NB4 (cell line): Measurements from ENCODE around the gene CPA1.

Experiments
- MYC ChIP-seq: IDR thresholded peaks from 2 replicates; pipeline ENCODE4 v1.6.1; 2011; ENCODE audit warnings: low read depth, low read length
- POLR2A ChIP-seq: IDR thresholded peaks from 2 replicates; pipeline ENCODE4 v1.6.1; 2011; ENCODE audit warnings: mild to moderate bottlenecking; ENCODE audit not compliant: insufficient read length; ENCODE audit errors: extremely low read depth
- TF ChIP-seq, protein P1 (sequence below): IDR thresholded peaks from one replicate; pipeline ENCODE4 v1.5.1; 2012; ENCODE audit warnings: low read depth, low read length

- TF ChIP-seq, protein P1, sequence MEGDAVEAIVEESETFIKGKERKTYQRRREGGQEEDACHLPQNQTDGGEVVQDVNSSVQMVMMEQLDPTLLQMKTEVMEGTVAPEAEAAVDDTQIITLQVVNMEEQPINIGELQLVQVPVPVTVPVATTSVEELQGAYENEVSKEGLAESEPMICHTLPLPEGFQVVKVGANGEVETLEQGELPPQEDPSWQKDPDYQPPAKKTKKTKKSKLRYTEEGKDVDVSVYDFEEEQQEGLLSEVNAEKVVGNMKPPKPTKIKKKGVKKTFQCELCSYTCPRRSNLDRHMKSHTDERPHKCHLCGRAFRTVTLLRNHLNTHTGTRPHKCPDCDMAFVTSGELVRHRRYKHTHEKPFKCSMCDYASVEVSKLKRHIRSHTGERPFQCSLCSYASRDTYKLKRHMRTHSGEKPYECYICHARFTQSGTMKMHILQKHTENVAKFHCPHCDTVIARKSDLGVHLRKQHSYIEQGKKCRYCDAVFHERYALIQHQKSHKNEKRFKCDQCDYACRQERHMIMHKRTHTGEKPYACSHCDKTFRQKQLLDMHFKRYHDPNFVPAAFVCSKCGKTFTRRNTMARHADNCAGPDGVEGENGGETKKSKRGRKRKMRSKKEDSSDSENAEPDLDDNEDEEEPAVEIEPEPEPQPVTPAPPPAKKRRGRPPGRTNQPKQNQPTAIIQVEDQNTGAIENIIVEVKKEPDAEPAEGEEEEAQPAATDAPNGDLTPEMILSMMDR = no peak
- TF ChIP-seq POLR2A (no peak), MYC (no peak)
Measured at GRCh38 chr7:130346941-130347340, 33.4 kb upstream of the CPA1 start.
